ENCODE results near the gene PCDHA9.
"Not testable (repeated sequence)": the region's sequence is repeated elsewhere in the genome, so short reads cannot be mapped to it uniquely, and the experiment has no call there.

Gene PCDHA9, protein sequence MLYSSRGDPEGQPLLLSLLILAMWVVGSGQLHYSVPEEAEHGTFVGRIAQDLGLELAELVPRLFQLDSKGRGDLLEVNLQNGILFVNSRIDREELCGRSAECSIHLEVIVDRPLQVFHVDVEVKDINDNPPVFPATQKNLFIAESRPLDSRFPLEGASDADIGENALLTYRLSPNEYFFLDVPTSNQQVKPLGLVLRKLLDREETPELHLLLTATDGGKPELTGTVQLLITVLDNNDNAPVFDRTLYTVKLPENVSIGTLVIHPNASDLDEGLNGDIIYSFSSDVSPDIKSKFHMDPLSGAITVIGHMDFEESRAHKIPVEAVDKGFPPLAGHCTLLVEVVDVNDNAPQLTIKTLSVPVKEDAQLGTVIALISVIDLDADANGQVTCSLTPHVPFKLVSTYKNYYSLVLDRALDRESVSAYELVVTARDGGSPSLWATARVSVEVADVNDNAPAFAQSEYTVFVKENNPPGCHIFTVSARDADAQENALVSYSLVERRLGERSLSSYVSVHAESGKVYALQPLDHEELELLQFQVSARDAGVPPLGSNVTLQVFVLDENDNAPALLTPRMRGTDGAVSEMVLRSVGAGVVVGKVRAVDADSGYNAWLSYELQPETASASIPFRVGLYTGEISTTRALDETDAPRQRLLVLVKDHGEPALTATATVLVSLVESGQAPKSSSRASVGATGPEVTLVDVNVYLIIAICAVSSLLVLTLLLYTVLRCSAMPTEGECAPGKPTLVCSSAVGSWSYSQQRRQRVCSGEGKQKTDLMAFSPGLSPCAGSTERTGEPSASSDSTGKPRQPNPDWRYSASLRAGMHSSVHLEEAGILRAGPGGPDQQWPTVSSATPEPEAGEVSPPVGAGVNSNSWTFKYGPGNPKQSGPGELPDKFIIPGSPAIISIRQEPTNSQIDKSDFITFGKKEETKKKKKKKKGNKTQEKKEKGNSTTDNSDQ
- total RNA-seq = 0 reads per million in 2 experiments

DNA sequence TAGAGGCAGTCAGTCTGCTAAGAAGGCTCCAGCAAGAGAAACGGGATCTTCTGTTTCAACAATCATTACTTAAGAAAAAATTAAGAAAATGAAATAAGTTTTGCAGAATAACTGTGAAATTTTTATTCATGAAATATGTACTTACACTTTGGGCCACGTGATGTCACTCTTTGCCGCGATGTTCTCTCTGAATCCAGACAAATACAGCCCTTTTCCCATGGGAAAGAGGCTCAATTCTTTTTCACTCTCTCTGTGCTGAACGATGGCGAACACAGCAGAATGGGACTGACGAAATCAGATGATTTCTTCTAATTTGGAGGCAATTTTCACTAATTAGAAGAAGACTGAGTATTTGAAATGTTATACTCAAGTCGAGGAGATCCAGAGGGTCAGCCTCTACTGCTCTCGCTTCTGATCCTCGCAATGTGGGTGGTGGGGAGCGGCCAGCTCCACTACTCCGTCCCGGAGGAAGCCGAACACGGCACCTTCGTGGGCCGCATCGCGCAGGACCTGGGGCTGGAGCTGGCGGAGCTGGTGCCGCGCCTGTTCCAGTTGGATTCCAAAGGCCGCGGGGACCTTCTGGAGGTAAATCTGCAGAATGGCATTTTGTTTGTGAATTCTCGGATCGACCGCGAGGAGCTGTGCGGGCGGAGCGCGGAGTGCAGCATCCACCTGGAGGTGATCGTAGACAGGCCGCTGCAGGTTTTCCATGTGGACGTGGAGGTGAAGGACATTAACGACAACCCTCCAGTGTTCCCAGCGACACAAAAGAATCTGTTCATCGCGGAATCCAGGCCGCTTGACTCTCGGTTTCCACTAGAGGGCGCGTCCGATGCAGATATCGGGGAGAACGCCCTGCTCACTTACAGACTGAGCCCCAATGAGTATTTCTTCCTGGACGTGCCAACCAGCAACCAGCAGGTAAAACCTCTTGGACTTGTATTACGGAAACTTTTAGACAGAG lies at the start of gene PCDHA9:
Gene PCDHA9, plus strand, starts transcription at position 244 of the 964 bp plus-strand sequence. Its CDS starts 114 bp downstream, at position 358.
- DNase-seq (ENCODE audit: low read depth) = not testable (repeated sequence)

DNA sequence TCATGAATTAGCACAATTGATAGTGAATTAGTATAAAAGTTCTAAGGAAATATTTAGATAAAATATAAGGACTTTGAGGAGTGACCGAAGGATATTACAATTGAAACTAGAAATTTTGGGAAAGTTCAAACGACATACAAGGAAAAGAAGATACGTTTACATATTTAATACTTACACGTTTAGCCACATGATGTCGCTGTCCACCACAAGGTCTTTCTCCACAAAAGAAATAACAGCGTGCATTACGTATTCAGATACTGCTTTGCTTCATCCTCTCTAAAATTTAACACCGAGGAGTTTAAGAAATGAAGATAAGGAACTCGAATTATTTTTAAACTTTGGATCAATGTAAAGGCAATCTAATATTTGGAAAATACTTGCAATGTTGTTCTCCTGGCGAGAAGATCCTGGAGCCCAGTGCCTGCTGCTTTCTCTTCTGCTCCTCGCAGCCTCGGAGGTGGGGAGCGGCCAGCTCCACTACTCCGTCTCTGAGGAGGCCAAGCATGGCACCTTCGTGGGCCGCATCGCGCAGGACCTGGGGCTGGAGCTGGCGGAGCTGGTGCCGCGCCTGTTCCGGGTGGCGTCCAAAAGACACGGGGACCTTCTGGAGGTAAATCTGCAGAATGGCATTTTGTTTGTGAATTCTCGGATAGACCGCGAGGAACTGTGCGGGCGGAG lies 47.2 kb upstream of the PCDHA9 start, which contains the start of gene PCDHA3:
Gene PCDHA3, plus strand, starts transcription at position 242 of the 678 bp plus-strand sequence.
- no peak for DNase-seq (ENCODE audit: low read depth)

DNA sequence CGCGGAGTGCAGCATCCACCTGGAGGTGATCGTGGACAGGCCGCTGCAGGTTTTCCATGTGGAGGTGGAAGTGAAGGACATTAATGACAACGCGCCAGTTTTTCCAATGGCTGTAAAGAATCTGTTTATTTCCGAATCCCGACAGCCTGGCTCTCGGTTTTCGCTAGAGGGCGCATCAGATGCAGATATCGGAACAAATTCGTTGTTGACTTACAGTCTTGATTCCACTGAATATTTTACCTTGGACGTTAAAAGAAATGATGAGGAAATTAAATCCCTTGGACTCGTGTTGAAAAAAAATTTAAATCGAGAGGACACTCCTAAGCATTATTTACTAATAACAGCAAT lies 46.7 kb upstream of the PCDHA9 start:
- DNase-seq (ENCODE audit: low read depth) = no peak

DNA sequence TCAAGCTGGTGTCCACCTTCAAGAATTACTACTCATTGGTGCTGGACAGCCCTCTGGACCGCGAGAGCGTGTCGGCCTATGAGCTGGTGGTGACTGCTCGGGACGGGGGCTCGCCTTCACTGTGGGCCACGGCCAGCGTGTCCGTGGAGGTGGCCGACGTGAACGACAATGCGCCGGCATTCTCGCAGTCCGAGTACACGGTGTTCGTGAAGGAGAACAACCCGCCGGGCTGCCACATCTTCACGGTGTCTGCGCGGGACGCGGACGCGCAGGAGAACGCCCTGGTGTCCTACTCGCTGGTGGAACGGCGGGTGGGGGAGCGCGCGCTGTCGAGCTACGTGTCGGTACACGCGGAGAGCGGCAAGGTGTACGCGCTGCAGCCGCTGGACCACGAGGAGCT lies 45.8 kb upstream of the PCDHA9 start:
- not testable (repeated sequence) for DNase-seq (ENCODE audit: low read depth)

DNA sequence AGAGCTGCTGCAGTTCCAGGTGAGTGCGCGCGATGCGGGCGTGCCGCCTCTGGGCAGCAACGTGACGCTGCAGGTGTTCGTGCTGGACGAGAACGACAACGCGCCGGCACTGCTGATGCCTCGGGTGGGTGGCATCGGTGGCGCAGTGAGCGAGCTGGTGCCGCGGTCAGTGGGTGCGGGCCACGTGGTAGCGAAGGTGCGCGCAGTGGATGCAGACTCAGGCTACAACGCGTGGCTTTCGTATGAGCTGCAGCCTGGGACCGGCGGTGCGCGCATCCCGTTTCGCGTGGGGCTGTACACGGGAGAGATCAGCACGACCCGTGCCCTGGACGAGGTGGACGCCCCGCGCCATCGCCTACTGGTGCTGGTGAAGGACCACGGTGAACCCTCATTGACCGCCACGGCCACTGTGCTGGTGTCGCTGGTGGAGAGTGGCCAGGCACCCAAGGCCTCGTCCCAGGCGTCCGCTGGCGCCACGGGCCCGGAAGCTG lies 45.4 kb upstream of the PCDHA9 start:
- DNase-seq (ENCODE audit: low read depth) = no peak

DNA sequence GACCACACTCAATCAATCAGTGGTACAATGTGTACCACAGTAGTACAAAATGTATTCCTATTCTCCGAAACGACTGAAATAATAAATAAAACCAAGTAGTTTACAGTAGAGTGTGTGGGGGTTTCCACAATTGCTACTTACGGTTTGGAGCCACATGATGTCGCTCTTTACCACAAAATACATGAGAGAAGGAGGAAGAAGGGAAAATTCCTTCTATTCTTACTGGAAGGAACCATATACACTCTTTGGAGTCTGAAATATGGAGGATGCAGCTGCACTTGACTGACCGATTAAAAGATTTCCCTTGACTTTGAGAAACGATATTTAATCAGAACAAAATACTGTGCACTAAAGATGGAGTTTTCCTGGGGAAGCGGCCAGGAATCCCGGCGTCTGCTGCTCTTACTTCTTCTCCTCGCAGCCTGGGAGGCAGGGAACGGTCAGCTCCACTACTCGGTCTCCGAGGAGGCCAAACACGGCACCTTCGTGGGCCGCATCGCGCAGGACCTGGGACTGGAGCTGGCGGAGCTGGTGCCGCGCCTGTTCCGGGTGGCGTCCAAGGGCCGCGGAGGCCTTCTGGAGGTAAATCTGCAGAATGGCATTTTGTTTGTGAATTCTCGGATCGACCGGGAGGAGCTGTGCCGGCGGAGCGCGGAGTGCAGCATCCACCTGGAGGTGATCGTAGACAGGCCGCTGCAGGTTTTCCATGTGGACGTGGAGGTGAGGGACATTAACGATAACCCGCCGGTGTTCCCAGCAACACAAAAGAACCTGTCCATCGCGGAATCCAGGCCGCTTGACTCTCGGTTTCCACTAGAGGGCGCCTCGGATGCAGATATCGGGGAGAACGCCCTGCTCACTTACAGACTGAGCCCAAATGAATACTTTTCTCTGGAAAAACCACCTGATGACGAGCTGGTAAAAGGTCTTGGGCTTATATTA lies 41.1 kb upstream of the PCDHA9 start, which contains the start of gene PCDHA4:
Gene PCDHA4, plus strand, starts transcription at position 235 of the 942 bp plus-strand sequence.
- no peak for DNase-seq (ENCODE audit: low read depth)

DNA sequence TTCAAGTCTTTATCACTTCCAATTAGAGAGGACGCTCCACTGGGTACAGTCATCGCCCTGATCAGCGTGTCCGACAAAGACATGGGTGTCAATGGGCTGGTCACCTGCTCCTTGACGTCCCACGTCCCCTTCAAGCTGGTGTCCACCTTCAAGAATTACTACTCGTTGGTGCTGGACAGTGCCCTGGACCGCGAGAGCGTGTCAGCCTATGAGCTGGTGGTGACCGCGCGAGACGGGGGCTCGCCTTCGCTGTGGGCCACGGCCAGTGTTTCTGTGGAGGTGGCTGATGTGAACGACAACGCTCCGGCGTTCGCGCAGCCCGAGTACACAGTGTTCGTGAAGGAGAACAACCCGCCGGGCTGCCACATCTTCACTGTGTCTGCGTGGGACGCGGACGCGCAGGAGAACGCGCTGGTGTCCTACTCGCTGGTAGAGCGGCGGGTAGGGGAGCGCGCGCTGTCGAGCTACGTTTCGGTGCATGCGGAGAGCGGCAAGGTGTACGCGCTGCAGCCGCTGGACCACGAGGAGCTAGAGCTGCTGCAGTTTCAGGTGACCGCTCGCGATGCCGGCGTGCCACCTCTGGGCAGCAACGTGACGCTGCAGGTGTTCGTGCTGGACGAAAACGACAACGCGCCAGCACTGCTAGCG lies 39.8 kb upstream of the PCDHA9 start:
- DNase-seq (ENCODE audit: low read depth) = not testable (repeated sequence)

DNA sequence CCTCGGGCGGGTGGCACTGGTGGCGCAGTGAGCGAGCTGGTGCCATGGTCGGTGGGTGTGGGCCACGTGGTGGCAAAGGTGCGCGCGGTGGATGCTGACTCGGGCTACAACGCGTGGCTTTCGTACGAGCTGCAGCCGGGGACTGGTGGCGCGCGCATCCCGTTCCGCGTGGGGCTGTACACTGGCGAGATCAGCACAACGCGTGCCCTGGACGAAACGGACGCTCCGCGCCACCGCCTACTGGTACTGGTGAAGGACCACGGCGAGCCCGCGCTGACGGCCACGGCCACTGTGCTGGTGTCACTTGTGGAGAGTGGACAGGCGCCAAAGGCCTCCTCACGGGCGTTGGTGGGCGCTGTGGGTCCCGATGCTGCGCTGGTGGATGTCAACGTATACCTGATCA lies 39.3 kb upstream of the PCDHA9 start:
- DNase-seq (ENCODE audit: low read depth) = no peak

DNA sequence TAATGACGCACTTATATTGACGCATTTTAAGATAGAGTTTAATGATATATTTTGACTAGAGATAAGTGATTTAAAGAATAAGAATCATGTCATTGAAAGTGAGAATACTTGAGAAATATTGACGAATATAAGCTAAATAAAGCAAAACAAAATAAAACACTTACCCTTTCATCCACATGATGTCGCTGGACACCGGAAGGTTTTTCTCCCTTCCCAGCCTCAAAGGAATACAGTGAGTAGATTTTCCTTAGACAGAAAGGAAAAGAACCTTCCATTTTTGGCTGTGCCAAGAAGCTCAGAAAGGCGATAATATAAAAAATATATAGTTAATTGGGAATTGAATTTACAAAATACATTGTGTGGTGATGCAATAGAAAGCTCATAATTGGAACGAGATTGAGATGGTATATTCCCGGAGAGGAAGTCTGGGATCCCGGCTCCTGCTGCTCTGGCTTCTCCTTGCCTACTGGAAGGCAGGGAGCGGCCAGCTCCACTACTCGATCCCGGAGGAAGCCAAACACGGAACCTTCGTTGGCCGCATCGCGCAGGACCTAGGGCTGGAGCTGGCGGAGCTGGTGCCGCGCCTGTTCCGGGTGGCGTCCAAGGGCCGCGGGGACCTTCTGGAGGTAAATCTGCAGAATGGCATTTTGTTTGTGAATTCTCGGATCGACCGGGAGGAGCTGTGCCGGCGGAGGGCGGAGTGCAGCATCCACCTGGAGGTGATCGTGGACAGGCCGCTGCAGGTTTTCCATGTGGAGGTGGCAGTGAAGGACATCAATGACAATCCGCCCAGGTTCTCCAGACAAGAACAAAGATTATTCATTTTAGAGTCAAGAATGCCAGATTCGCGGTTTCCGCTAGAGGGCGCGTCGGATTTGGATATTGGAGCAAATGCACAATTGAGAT lies 26.6 kb upstream of the PCDHA9 start, which contains the start of gene PCDHA5:
Gene PCDHA5, plus strand, starts transcription at position 239 of the 906 bp plus-strand sequence.
- DNase-seq (ENCODE audit: low read depth) = no peak

DNA sequence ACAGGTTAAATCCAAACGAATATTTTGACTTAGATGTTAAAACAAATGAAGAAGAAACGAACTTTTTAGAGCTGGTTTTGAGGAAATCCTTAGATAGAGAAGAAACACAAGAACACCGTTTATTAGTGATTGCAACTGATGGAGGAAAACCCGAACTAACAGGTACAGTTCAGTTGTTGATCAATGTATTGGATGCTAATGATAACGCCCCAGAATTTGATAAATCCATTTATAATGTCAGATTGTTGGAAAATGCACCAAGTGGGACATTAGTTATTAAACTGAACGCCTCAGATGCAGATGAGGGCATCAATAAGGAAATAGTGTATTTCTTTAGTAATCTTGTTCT lies 25.9 kb upstream of the PCDHA9 start:
- DNase-seq (ENCODE audit: low read depth) = no peak

DNA sequence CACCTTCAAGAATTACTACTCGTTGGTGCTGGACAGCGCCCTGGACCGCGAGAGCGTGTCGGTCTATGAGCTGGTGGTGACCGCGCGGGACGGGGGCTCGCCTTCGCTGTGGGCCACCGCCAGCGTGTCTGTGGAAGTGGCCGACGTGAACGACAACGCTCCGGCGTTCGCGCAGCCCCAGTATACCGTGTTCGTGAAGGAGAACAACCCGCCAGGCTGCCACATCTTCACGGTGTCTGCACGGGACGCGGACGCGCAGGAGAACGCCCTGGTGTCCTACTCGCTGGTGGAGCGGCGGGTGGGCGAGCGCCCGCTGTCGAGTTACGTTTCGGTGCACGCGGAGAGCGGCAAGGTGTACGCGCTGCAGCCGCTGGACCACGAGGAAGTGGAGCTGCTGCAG lies 25.2 kb upstream of the PCDHA9 start:
- not testable (repeated sequence) for DNase-seq (ENCODE audit: low read depth)

DNA sequence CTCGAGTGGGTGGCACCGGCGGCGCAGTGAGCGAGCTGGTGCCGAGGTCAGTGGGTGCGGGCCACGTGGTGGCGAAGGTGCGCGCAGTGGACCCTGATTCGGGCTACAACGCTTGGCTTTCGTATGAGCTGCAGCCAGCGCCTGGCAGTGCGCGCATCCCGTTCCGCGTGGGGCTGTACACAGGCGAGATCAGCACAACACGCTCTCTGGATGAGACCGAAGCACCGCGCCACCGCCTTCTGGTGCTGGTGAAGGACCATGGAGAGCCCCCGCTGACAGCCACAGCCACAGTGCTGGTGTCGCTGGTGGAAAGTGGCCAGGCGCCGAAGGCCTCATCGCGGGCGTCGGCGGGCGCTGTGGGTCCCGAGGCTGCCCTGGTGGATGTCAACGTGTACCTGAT lies 24.7 kb upstream of the PCDHA9 start:
- no peak for DNase-seq (ENCODE audit: low read depth)

DNA sequence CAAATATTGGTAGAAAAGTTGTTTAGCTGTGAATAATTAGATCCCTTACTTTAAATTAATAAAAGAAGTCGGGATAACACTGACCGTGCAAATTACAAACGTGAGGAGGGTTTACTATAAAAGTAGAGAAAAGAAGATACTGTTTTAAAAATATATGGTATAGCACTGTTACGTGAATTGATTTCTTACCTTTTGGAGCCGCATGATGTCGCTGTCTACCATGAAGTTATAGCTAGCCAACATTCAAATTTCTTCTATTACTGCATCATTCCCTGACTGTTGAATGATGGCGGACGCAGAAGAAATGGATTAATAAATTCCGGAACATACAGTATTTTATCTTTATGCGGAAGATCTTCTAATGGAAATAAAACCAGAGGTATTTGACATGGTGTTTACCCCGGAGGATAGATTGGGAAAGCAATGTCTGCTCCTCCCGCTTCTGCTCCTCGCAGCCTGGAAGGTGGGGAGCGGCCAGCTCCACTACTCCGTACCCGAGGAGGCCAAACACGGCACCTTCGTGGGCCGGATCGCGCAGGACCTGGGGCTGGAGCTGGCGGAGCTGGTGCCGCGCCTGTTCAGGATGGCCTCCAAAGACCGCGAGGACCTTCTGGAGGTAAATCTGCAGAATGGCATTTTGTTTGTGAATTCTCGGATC lies 20.3 kb upstream of the PCDHA9 start, which contains the start of gene PCDHA6:
Gene PCDHA6, plus strand, starts transcription at position 257 of the 658 bp plus-strand sequence. Its CDS starts 132 bp downstream, at position 389.
- no peak for DNase-seq (ENCODE audit: low read depth)

DNA sequence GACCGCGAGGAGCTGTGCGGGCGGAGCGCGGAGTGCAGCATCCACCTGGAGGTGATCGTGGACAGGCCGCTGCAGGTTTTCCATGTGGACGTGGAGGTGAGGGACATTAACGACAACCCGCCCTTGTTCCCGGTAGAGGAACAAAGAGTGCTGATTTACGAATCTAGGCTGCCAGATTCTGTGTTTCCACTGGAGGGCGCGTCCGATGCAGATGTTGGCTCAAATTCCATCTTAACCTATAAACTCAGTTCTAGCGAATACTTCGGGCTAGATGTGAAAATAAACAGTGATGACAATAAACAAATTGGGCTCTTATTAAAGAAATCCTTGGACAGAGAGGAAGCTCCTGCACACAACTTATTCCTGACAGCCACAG lies 19.8 kb upstream of the PCDHA9 start:
- DNase-seq (ENCODE audit: low read depth) = no peak

DNA sequence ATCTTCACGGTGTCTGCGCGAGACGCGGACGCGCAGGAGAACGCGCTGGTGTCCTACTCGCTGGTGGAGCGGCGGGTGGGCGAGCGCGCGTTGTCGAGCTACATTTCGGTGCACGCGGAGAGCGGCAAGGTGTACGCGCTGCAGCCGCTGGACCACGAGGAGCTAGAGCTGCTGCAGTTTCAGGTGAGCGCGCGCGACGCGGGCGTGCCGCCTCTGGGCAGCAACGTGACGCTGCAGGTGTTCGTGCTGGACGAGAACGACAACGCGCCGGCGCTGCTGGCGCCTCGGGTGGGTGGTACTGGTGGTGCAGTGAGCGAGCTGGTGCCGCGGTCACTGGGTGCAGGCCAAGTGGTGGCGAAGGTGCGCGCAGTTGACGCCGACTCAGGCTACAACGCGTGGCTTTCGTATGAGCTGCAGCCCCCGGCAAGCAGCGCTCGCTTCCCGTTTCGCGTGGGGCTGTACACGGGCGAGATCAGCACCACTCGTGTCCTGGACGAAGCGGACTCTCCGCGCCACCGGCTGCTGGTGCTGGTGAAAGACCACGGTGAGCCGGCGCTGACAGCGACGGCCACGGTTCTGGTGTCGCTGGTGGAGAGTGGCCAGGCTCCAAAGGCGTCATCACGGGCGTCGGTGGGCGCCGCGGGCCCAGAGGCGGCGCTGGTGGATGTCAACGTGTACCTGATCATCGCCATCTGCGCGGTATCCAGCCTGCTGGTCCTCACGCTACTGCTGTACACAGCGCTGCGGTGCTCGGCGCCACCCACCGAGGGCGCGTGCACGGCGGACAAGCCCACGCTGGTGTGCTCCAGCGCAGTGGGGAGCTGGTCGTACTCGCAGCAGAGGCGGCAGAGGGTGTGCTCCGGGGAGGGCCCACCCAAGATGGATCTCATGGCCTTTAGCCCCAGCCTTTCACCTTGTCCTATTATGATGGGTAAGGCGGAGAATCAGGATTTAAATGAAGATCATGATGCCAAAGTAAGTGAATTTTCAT lies 18.4 kb upstream of the PCDHA9 start:
- DNase-seq (ENCODE audit: low read depth) = not testable (repeated sequence)

DNA sequence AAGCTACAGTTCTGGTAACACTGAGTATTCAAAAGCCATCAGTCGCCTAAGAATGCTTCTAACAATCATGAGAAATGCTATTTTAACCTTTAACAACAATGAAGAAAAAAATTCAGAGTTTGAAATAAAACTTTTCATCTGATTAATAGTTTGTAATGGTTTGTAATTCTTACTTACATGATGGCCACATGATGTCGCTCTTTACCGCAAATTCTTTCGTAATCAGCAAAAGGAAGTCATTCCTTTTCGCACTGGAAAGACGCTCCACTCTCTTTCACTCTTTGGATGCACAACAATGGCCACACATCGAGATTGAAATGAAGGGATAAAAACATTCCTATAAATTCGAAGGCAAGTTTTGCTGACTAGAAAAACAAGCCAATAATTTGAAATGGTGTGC lies 14.2 kb upstream of the PCDHA9 start, which contains the start of gene PCDHA7:
Gene PCDHA7, plus strand, starts transcription at position 277 of the 400 bp plus-strand sequence. Its CDS starts 115 bp downstream, at position 392.
- DNase-seq (ENCODE audit: low read depth) = no peak

All from T follicular helper cell (primary cell).